Testis (tissue), 2 donors: ENCODE data around the gene MAP2.

Experiments used
- POLR2A ChIP-seq: fragments of 450-650 bp; IDR thresholded peaks from one replicate; pipeline ENCODE4 v1.6.1; 2017; ENCODE audit warnings: antibody characterized with exemption, mild to moderate bottlenecking, moderate library complexity
- TF ChIP-seq, protein P1 (sequence below), 3 experiments: fragments of 450-650 bp in 2 of 3; fragments of 200-600 bp in 1 of 3; sonication (generic) in 1 of 3; IDR thresholded peaks; one replicate each; pipeline ENCODE4 v1.5.1; 2016 to 2019; ENCODE audit warnings: antibody characterized with exemption in 3 of 3, mild to moderate bottlenecking in 2 of 3, moderate library complexity in 1 of 3

DNA sequence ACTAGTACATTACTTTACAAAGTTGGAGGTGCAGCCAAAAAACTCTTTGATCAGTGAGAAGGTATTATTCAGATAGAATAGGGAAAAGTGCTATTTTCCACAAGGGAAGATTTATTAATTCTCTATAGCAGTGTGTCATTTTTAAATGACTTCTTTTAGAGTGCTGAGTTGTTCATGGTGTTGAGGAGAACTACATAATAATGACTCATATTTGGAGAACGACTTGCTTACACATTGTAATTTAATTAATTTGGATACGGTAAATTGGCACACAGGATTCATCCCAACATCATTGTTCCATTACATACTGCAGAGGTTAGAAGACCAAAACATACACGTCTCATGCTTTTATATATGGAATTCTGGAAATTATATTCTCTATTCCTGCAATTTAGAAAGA lies 22.1 kb upstream of the MAP2 start:
- TF ChIP-seq, protein P1, sequence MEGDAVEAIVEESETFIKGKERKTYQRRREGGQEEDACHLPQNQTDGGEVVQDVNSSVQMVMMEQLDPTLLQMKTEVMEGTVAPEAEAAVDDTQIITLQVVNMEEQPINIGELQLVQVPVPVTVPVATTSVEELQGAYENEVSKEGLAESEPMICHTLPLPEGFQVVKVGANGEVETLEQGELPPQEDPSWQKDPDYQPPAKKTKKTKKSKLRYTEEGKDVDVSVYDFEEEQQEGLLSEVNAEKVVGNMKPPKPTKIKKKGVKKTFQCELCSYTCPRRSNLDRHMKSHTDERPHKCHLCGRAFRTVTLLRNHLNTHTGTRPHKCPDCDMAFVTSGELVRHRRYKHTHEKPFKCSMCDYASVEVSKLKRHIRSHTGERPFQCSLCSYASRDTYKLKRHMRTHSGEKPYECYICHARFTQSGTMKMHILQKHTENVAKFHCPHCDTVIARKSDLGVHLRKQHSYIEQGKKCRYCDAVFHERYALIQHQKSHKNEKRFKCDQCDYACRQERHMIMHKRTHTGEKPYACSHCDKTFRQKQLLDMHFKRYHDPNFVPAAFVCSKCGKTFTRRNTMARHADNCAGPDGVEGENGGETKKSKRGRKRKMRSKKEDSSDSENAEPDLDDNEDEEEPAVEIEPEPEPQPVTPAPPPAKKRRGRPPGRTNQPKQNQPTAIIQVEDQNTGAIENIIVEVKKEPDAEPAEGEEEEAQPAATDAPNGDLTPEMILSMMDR (IDR thresholded peaks at IDR 0.05) = no peak
- TF ChIP-seq POLR2A = no peak
